ENCODE data around the gene PLCH1. TPM values are rescaled to one million over a fixed set of nuclear protein-coding genes. Genes with fewer than 3 reads are reported as not detected.

Gene PLCH1
- total RNA-seq, 1 experiment from 2014 or later: 0.34 TPM

DNA sequence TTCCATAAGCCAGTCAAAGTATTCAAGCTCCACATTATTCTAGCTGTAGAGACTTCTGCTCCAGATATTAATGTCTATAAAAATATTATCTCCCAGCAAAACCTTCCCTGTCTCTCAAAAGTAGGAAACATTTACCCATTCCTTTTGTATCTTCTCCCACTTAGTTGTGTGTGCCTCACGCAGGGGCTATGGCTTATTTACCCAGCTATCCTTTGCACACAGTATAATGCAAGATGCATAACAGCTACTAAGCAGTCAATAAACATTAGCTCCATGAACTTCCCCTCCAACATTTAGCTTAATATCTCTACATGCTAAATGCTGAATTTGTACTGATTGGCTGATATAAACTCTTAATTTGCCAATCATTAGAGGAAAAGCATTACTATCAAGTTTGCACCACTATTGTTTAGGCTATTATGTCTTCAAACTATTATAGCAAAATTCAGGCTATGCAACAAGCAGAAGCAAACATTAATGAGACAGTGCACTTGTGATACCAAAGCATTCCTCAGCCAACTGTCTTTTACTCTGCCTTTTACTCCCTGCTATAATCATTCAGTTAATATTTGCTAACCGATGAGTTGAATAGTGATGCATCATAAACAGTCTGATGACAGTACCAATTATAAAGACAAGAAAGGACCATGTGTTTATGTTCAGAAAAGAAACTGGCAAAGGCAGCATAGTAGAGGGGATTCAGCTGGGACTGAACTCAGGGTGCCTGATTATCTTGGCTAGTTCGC is 81.2 kb downstream of the PLCH1 start:
- no peak for DNase-seq
- no peak overlapping the region for H2AFZ ChIP-seq (ENCODE audit: low read length)
- no peak overlapping the region for H3K4me3 ChIP-seq (ENCODE audit: low read length)
- no peaks in the 10 kb centered on the region for H3K27me3 ChIP-seq (ENCODE audit: low read length)
- H3K36me3 ChIP-seq (ENCODE audit: insufficient read depth, low read length): no peaks in the 10 kb centered on the region
- no peaks in the 10 kb centered on the region for H3K79me2 ChIP-seq (ENCODE audit: low read length)
- no peak overlapping the region for H3K27ac ChIP-seq (ENCODE audit: low read length)
- H4K20me1 ChIP-seq (ENCODE audit: insufficient read depth, low read depth, low read length): no peaks in the 10 kb centered on the region
- H3K4me1 ChIP-seq (ENCODE audit: low read length): peaks cover 6% of the 10 kb centered on the region; the same call in 1 of the 2 replicates
- H3K9me3 ChIP-seq (ENCODE audit: low read length): no peaks in the 10 kb centered on the region
- H3K9me2 ChIP-seq (replicated peaks; ENCODE audit: insufficient read depth, low read length): no peaks in the 10 kb centered on the region
- no peak overlapping the region for H3K9ac ChIP-seq (ENCODE audit: low read length)
- no peak overlapping the region for H3K4me2 ChIP-seq (ENCODE audit: low read depth, low read length, poor library complexity, severe bottlenecking)

DNA sequence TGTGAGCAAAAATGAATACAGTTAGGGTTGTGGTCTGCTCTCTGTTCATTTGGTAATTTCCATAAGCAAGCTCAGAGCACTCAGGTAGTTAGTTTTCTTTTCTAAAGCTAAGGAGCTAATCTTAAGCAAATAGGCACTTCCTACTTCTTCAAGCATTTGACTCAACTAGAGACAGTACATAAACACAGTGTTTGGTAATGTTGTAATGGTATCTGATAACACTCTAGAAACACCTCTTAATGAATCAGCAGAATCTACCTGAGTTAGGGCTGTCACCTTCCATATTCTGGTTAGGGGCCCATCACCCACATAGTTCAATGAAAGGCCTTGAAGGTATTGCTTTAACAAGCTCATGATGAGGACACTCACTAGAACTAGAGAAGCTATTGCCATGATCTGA is 83.1 kb downstream of the PLCH1 start:
- Histone ChIP-seq H3K4me1 (ENCODE audit: low read length) (peaks cover 6% of the 10 kb centered on the region; the same call in 1 of the 2 replicates), H4K20me1 (ENCODE audit: insufficient read depth, low read depth, low read length) (no peaks in the 10 kb centered on the region), H3K4me2 (ENCODE audit: low read depth, low read length, poor library complexity, severe bottlenecking) (no peak overlapping the region), H3K9me2 (replicated peaks; ENCODE audit: insufficient read depth, low read length) (no peaks in the 10 kb centered on the region), H3K4me3 (ENCODE audit: low read length) (no peak overlapping the region), H3K9ac (ENCODE audit: low read length) (no peak overlapping the region), H3K27ac (ENCODE audit: low read length) (no peak overlapping the region), H3K79me2 (ENCODE audit: low read length) (no peaks in the 10 kb centered on the region), H3K9me3 (ENCODE audit: low read length) (no peaks in the 10 kb centered on the region), H3K27me3 (ENCODE audit: low read length) (no peaks in the 10 kb centered on the region), H2AFZ (ENCODE audit: low read length) (no peak overlapping the region), H3K36me3 (ENCODE audit: insufficient read depth, low read length) (no peaks in the 10 kb centered on the region)
- no peak for DNase-seq

DNA sequence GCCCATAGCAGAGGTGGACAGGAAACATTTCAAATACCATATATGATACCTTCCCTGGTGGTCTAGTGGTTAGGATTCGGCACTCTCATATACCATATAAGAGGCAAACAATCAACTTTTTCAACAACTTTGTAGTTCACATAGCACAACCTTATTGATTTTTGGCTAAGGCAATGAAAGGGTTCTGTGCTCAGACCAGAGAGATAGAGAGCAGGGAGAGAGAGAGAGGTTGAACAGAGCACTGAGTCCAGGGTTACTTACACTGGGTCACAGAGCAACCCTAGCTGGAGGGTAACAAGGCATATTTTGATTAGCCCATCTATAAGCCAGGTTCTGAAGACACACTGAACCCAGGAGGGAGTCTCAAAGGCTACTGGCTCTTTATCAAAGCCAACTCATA is 83.8 kb downstream of the PLCH1 start:
- no peaks in the 10 kb centered on the region for H4K20me1 ChIP-seq (ENCODE audit: insufficient read depth, low read depth, low read length)
- no peak overlapping the region for H3K4me3 ChIP-seq (ENCODE audit: low read length)
- H3K27ac ChIP-seq (ENCODE audit: low read length): no peak overlapping the region
- no peaks in the 10 kb centered on the region for H3K9me2 ChIP-seq (replicated peaks; ENCODE audit: insufficient read depth, low read length)
- no peak overlapping the region for H2AFZ ChIP-seq (ENCODE audit: low read length)
- H3K79me2 ChIP-seq (ENCODE audit: low read length): no peaks in the 10 kb centered on the region
- no peaks in the 10 kb centered on the region for H3K9me3 ChIP-seq (ENCODE audit: low read length)
- no peak overlapping the region for H3K4me2 ChIP-seq (ENCODE audit: low read depth, low read length, poor library complexity, severe bottlenecking)
- H3K4me1 ChIP-seq (ENCODE audit: low read length): peaks cover 6% of the 10 kb centered on the region; the same call in 1 of the 2 replicates
- no peaks in the 10 kb centered on the region for H3K27me3 ChIP-seq (ENCODE audit: low read length)
- DNase-seq: no peak
- H3K9ac ChIP-seq (ENCODE audit: low read length): no peak overlapping the region
- H3K36me3 ChIP-seq (ENCODE audit: insufficient read depth, low read length): no peaks in the 10 kb centered on the region

DNA sequence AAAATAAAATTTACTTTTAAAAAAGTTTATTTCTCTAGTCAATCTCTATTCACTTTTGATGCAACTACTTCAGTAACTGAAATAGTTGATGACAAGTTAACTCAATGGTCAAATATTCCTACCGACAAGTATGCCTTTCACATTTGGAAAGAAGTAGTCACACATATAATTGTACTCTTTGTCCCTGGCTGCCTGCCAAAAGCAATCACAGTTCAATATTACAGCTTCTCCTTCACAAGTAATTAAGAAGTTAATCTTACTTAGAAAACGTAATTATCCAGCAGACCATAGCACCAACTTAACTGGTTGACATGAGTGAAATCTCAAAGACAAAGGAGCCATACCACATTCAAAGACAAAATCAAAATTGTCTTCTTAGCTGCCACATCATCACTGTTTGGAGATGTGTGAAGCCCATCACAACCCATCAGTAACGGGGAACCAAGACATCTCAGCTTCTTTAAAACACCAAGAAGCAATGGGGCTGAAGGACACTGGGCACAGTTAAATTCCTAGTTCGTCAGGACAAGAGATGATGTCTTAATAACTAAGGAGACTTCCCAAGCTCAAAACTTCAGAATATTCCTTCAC is 86.1 kb downstream of the PLCH1 start:
- H3K79me2 ChIP-seq (ENCODE audit: low read length): no peaks in the 10 kb centered on the region
- H3K4me1 ChIP-seq (ENCODE audit: low read length): no peaks in the 10 kb centered on the region
- H3K36me3 ChIP-seq (ENCODE audit: insufficient read depth, low read length): no peaks in the 10 kb centered on the region
- no peak for DNase-seq
- no peak overlapping the region for H3K27ac ChIP-seq (ENCODE audit: low read length)
- H3K4me3 ChIP-seq (ENCODE audit: low read length): no peak overlapping the region
- H3K9me3 ChIP-seq (ENCODE audit: low read length): no peaks in the 10 kb centered on the region
- H4K20me1 ChIP-seq (ENCODE audit: insufficient read depth, low read depth, low read length): no peaks in the 10 kb centered on the region
- no peaks in the 10 kb centered on the region for H3K27me3 ChIP-seq (ENCODE audit: low read length)
- no peak overlapping the region for H3K4me2 ChIP-seq (ENCODE audit: low read depth, low read length, poor library complexity, severe bottlenecking)
- no peak overlapping the region for H2AFZ ChIP-seq (ENCODE audit: low read length)
- no peaks in the 10 kb centered on the region for H3K9me2 ChIP-seq (replicated peaks; ENCODE audit: insufficient read depth, low read length)
- H3K9ac ChIP-seq (ENCODE audit: low read length): no peak overlapping the region

DNA sequence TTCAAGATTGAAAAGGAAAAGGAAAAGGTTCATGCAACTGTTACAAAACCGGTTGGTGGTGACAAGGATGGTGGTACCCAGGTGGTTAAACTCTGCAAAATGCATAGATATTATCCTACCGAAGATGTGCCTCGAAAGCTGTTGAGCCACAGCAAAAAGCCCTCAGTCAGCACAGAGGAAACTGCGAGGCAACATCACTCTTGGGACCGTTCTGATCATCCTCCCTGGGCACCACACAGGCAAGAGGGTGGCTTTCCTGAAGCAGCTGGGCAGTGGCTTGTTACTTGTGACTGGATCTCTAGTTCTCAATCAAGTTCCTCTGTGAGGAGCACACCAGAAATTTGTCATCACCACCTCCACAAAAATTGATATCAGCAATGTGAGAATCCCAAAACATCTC is 86.9 kb downstream of the PLCH1 start:
- Histone ChIP-seq H3K9ac (ENCODE audit: low read length) (no peak overlapping the region), H3K9me2 (replicated peaks; ENCODE audit: insufficient read depth, low read length) (no peaks in the 10 kb centered on the region), H4K20me1 (ENCODE audit: insufficient read depth, low read depth, low read length) (no peaks in the 10 kb centered on the region), H3K27me3 (ENCODE audit: low read length) (no peaks in the 10 kb centered on the region), H3K36me3 (ENCODE audit: insufficient read depth, low read length) (no peaks in the 10 kb centered on the region), H2AFZ (ENCODE audit: low read length) (no peak overlapping the region), H3K79me2 (ENCODE audit: low read length) (no peaks in the 10 kb centered on the region), H3K27ac (ENCODE audit: low read length) (no peak overlapping the region), H3K4me1 (ENCODE audit: low read length) (no peaks in the 10 kb centered on the region), H3K9me3 (ENCODE audit: low read length) (no peaks in the 10 kb centered on the region), H3K4me3 (ENCODE audit: low read length) (no peak overlapping the region), H3K4me2 (ENCODE audit: low read depth, low read length, poor library complexity, severe bottlenecking) (no peak overlapping the region)
- DNase-seq: no peak

DNA sequence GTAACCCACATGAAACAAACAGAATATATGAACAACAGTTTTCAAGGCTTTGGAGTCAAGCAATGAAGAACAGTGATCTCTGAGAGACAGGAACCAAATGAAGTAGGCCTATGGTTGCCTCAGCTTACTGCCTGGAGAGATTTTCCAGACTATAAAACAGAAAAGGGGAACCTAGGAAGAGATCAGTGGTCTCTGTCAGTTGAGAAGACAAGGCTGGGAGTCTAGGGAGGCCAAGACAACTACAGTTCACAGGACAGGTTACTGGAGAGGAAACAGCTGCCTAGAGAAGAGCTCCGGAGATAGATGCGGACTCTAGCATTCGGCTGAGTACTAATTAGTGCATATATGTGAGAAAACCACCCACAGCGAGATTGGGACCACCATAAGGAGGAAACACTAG is 87.7 kb downstream of the PLCH1 start:
- H3K27me3 ChIP-seq (ENCODE audit: low read length): no peaks in the 10 kb centered on the region
- H3K36me3 ChIP-seq (ENCODE audit: insufficient read depth, low read length): no peaks in the 10 kb centered on the region
- no peak overlapping the region for H3K4me2 ChIP-seq (ENCODE audit: low read depth, low read length, poor library complexity, severe bottlenecking)
- no peaks in the 10 kb centered on the region for H3K9me2 ChIP-seq (replicated peaks; ENCODE audit: insufficient read depth, low read length)
- no peaks in the 10 kb centered on the region for H3K9me3 ChIP-seq (ENCODE audit: low read length)
- DNase-seq: no peak
- no peak overlapping the region for H3K27ac ChIP-seq (ENCODE audit: low read length)
- no peaks in the 10 kb centered on the region for H3K79me2 ChIP-seq (ENCODE audit: low read length)
- no peaks in the 10 kb centered on the region for H4K20me1 ChIP-seq (ENCODE audit: insufficient read depth, low read depth, low read length)
- no peaks in the 10 kb centered on the region for H3K4me1 ChIP-seq (ENCODE audit: low read length)
- H3K4me3 ChIP-seq (ENCODE audit: low read length): no peak overlapping the region
- H2AFZ ChIP-seq (ENCODE audit: low read length): no peak overlapping the region
- no peak overlapping the region for H3K9ac ChIP-seq (ENCODE audit: low read length)

DNA sequence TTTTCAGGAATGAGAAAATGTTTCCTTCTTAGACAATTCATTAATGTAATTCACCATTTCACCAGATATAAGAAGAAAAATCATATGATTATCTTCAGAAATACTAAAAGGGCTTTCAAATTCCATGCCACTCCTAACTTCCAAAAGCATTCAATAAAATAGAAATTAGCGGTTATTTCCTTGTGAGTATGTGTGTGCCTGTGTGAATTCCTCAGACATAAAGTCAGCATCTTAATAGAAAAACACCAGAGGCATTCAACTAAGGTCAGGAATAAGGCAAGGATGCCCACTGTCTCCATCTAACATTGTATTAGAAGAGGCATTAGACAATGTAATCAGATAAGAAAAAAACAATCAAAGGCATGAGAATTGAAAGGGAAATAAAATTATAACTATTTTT is 88.4 kb downstream of the PLCH1 start:
- H4K20me1 ChIP-seq (ENCODE audit: insufficient read depth, low read depth, low read length): no peaks in the 10 kb centered on the region
- H3K9ac ChIP-seq (ENCODE audit: low read length): no peak overlapping the region
- H3K79me2 ChIP-seq (ENCODE audit: low read length): no peaks in the 10 kb centered on the region
- no peaks in the 10 kb centered on the region for H3K4me1 ChIP-seq (ENCODE audit: low read length)
- H3K9me2 ChIP-seq (replicated peaks; ENCODE audit: insufficient read depth, low read length): no peaks in the 10 kb centered on the region
- no peak overlapping the region for H2AFZ ChIP-seq (ENCODE audit: low read length)
- H3K9me3 ChIP-seq (ENCODE audit: low read length): no peaks in the 10 kb centered on the region
- no peak for DNase-seq
- H3K27ac ChIP-seq (ENCODE audit: low read length): no peak overlapping the region
- no peaks in the 10 kb centered on the region for H3K36me3 ChIP-seq (ENCODE audit: insufficient read depth, low read length)
- H3K27me3 ChIP-seq (ENCODE audit: low read length): no peaks in the 10 kb centered on the region
- H3K4me2 ChIP-seq (ENCODE audit: low read depth, low read length, poor library complexity, severe bottlenecking): no peak overlapping the region
- H3K4me3 ChIP-seq (ENCODE audit: low read length): no peak overlapping the region

DNA sequence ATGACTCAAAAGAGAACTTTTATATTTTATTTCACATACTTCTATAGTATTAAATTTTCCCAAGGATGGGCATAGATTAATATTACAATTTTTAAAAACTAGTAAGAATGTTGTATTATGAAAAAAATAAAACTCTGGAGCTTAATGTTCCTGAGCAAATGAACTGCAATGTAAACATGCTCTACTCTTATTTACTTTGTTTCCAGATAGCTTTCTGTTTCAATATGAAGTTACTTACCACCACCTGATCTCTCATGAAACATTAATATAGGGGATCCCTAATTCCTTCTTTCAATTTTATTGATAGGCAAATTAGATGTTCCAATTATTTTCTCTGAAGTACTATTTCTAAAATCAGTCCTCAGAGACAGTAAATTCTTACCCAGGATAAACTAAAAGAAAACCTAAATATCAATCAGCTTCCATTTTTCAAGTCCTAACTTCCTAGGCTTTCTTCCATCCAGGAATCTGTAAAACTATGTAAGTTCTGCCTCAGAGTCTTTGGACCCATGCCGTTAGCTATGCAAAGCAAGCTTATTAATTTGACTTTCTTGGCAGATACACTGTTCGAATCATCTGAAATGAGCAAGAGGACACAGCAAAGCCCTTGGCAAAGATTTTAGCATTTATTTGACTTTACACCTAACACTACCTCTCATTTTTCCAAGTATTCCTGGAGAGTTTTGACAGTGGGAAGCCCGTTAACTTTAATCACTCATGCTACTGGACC is 93.2 kb downstream of the PLCH1 start:
- no peaks in the 10 kb centered on the region for H3K4me1 ChIP-seq (ENCODE audit: low read length)
- H2AFZ ChIP-seq (ENCODE audit: low read length): no peak overlapping the region
- H4K20me1 ChIP-seq (ENCODE audit: insufficient read depth, low read depth, low read length): no peaks in the 10 kb centered on the region
- no peaks in the 10 kb centered on the region for H3K27me3 ChIP-seq (ENCODE audit: low read length)
- H3K36me3 ChIP-seq (ENCODE audit: insufficient read depth, low read length): no peaks in the 10 kb centered on the region
- no peak for DNase-seq
- H3K27ac ChIP-seq (ENCODE audit: low read length): no peak overlapping the region
- no peak overlapping the region for H3K4me3 ChIP-seq (ENCODE audit: low read length)
- H3K4me2 ChIP-seq (ENCODE audit: low read depth, low read length, poor library complexity, severe bottlenecking): no peak overlapping the region
- H3K9ac ChIP-seq (ENCODE audit: low read length): no peak overlapping the region
- H3K9me2 ChIP-seq (replicated peaks; ENCODE audit: insufficient read depth, low read length): no peaks in the 10 kb centered on the region
- no peaks in the 10 kb centered on the region for H3K9me3 ChIP-seq (ENCODE audit: low read length)
- no peaks in the 10 kb centered on the region for H3K79me2 ChIP-seq (ENCODE audit: low read length)

All from Karpas-422 (cell line).